Inflammatory macrophage treated with lipopolysaccharide for 1 hour (primary cell): ENCODE data around the gene RNF121.

Experiments used
- DNase-seq, 2 donors: peaks; one replicate each; pipeline ENCODE4 v3.0.0-alpha.2; 2020 to 2022

RNF121 gene

GRCh38 chr11:71991494-71991893 is 62.6 kb downstream of the RNF121 start:
- peak; percentile 90 to 95 for DNase-seq

- DNase-seq: peak in 1 of 2 donors; percentile 18
These were observed 63.4 kb downstream of the RNF121 start for GRCh38 chr11:71992136-71992730.

- DNase-seq: no peak
These were observed 65.9 kb downstream of the RNF121 start for GRCh38 chr11:71994786-71995185.

GRCh38 chr11:71995726-71996291 is 67.0 kb downstream of the RNF121 start:
- no peak for DNase-seq

GRCh38 chr11:71996517-71996916 is 67.7 kb downstream of the RNF121 start:
- no peak for DNase-seq

GRCh38 chr11:71996946-71997345 is 68.1 kb downstream of the RNF121 start:
- peak; percentile 90 to 98 for DNase-seq

GRCh38 chr11:71997594-71997993 is 68.7 kb downstream of the RNF121 start:
- no peak for DNase-seq

- no peak for DNase-seq
These were observed 69.2 kb downstream of the RNF121 start for GRCh38 chr11:71998061-71998460.

GRCh38 chr11:71998649-71999310 is 69.9 kb downstream of the RNF121 start, which contains the start of gene IL18BP:
Gene IL18BP (plus strand): TSS chr11:71998909. CDS start chr11:71999985, 1,076 bp downstream.
- peak; percentile 76 to 83 for DNase-seq

- no peak for DNase-seq
These were observed 70.5 kb downstream of the RNF121 start for GRCh38 chr11:71999362-71999761.

GRCh38 chr11:71999798-72000197 is 71.0 kb downstream of the RNF121 start:
- no peak for DNase-seq

GRCh38 chr11:72000202-72000867 is 71.5 kb downstream of the RNF121 start:
- DNase-seq: no peak

GRCh38 chr11:72001285-72001684 is 72.4 kb downstream of the RNF121 start:
- DNase-seq: no peak

- DNase-seq: no peak
These were observed 73.2 kb downstream of the RNF121 start for GRCh38 chr11:72001834-72002591.

- no peak for DNase-seq
These were observed 74.3 kb downstream of the RNF121 start for GRCh38 chr11:72002841-72003775.

- no peak for DNase-seq
These were observed 74.9 kb downstream of the RNF121 start for GRCh38 chr11:72003776-72004171.

GRCh38 chr11:72004515-72005346 is 75.9 kb downstream of the RNF121 start:
- no peak for DNase-seq

GRCh38 chr11:72005347-72006260 is 76.8 kb downstream of the RNF121 start:
- DNase-seq: no peak

GRCh38 chr11:72006309-72007088 is 77.7 kb downstream of the RNF121 start:
- DNase-seq: no peak
